Smooth muscle cell of the brain vasculature (primary cell): ENCODE results near the gene ZSWIM6.
"Not testable (repeated sequence)": the region's sequence is repeated elsewhere in the genome, so short reads cannot be mapped to it uniquely, and the experiment has no call there.

Experiments
- DNase-seq: peaks from one replicate; pipeline ENCODE4 v3.0.0-alpha.2; 2012; ENCODE audit warnings: low read depth, low spot score

Gene ZSWIM6

DNA sequence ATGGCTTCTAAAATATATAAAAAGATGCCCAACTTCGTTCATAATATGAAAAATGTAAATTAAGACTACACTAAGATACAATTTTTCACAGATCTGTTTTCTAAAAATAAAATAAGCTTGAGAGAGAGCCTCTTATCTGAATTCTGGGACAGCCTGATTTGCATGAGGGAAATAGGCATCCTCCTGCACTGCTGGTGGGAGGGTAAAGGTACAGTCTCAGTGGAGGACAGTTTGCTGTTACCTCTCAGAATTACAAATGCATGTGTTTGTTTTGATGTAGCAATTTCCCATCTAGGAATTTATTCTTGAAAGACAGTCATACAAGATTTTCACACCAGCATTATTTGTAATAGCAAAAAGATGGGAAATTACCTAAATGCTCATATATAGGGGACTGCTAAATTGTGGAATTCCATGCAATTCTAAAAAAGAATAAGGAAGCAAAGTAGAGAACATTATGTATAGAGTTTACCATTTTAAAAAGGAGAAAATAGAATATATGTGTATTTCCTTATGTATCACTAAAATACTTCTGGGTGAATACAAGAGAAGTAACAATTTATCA lies 75.7 kb downstream of the ZSWIM6 start:
- no peak for DNase-seq

DNA sequence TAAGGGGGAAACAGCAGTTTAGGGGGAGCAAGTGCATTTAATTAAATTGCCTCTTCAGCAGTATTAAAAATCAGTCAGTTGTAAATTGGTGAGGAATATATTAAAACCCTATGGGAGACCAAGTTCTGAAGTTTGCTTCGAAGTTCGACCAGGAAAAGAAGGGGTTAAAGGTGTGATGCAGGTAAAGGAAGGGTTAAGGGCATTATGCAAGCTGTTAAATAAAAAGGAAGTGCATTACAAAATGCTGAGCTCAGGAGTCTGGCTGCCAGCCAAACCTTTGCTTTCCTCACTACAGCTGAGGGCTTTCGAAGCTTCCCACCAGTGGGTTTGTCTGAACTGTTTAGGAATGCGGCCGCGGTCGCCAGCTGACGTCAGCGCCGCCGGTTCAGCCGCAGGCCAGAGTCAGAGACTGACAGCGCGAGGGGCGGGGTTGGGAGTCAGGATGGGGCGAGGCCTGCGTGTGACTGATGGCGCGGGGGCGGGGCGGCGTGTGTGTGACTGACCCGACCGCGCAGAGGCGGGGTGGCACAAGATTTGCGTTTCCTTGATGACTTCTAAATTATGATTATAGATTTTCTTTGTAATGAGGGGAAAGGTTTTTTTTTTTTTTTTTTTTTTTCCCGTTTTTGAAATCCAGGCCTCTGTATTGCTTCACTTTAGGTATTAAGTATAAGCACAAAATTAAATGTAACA lies 76.6 kb downstream of the ZSWIM6 start:
- peak; percentile 99 for DNase-seq

DNA sequence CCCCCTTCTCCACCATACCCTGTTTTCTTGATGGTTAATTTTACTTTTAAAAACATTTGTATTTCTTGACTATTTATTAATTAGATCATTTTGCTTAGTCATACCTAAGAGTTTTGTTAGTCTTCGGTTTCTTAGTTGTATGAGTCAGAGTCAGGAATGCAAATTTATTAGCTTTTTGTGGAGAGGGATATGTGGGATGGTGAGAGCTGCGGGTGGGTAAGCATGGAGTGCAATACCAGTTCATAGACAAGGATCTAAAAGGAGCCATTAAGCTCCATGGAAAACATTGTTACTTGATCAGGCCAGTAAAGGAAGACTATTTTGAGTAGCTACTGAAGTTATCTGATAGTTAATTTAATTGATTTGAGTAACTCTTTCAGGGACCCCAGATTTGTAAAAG lies 77.5 kb downstream of the ZSWIM6 start:
- peak; percentile 64 for DNase-seq

DNA sequence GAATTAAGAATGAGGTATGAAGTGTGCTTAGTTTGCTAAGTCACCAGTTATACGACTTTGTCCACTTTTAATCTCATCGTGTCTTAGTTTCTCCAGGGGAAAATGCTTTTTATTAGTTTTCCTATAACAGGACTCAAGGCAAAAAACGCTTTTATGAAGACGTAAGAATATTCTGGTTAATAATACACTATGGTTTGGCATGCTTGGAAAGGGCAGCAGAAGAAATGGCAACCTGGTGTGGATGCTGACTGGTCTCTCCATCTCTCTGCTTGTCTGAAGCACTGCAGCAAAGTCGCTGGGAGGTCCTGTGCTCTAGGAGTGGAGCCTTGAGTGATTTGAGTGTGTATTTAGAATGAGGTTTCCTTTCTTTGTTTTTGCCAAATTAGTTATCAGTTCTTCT lies 78.8 kb downstream of the ZSWIM6 start:
- DNase-seq, result no peak

DNA sequence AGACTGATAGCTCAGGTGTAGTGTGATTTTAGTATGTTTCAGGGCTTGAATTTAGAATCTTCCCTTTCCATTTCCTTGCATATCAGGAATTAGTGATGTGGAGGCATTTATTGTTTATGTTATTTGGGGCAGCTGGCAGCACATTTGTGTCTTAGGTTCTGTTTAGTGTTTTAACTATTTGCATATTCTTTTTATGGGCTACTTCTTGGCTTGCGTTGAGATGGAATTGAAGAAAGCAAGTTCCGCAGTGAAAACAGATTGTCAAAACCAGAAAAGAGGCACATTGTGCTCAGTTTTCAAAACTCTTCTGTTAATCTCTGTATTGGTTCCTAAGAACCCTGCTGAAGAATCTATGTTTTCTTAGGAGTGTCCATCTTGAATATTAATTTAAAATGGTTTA lies 80.3 kb downstream of the ZSWIM6 start:
- no peak for DNase-seq

DNA sequence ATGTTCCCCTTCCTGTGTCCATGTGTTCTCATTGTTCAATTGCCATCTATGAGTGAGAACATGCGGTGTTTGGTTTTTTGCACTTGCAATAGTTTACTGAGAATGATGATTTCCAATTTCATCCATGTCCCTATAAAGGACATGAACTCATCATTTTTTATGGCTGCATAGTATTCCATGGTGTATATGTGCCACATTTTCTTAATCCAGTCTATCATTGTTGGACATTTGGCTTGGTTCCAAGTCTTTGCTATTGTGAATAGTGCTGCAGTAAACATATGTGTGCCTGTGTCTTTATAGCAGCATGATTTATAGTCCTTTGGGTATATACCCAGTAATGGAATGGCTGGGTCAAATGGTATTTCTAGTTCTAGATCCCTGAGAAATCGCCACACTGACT lies 81.1 kb downstream of the ZSWIM6 start:
- not testable (repeated sequence) for DNase-seq

DNA sequence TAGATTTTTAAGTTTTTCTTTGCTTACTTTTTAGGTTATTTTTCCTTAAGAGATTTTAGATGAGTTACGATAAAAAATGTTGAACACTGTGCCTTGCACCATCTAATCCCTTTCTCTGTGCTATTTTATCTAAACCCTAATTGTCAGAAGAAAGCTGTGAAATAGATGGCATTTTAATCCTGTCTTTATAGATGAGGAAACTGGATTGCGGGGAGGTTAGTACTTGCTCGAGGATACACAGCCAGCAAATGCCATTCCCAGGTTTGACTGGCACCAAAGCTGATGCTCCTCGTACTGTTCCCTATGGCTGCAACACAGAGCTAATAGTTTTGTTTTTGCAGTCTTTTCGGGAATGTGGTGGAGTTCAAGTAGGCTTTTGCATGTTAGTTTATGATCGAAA lies 82.7 kb downstream of the ZSWIM6 start:
- no peak for DNase-seq

DNA sequence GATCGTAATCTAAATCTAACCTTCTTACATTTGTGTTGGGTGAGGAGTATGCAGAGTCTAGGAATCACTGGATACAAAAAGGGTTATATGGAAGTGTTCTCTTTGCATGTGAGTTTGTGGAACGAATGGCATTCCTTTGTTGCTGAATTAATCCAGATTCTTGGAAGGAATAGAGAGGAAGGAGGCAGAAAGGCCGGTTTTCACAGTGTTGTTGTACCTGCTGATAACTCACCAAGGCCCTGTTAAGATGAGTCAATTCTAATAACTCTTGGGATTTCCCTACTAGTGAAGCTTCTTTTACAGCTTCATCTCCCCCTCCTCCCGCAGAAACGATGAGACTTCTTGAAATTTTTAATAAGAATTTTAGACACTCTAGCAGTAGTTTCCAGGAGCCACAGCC lies 84.0 kb downstream of the ZSWIM6 start:
- DNase-seq, result no peak

DNA sequence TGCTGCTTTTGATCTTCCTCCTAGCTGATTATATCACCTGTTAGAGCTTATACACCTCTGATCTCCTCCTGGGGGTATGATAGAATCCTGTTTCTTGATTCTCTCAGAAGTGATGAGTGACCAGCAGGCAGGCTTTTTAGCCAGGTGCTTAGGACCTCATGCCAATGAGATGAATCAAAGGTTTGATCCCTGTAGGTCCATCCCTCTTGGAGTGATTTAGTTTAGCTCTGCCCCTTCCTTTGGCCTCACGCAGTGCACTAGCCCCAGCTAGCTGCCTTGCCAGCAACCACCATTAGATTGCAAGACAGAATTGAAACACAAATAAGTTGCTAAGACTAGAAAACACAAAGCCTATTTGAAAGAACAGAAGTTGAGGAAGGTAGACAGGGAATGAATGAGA lies 84.4 kb downstream of the ZSWIM6 start:
- no peak for DNase-seq

DNA sequence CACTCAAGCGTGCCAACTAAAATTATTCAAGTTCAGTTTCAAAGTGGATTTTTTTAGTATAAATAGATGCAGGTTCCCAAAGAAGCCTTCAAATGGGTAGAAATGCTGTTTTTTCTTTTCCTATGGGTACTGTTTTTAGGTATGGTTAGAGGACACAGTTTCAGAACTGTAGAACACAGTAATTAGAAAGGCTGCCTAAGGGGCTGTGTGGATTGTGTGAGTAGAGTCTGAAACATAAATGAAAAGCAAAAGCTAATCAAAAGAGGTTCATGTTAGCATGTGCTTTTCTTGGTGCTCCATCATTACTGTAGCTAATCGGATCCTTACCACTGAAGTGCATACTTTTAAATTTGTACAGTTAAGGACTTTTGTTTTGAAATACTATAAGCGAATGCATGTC lies 85.3 kb downstream of the ZSWIM6 start:
- no peak for DNase-seq

DNA sequence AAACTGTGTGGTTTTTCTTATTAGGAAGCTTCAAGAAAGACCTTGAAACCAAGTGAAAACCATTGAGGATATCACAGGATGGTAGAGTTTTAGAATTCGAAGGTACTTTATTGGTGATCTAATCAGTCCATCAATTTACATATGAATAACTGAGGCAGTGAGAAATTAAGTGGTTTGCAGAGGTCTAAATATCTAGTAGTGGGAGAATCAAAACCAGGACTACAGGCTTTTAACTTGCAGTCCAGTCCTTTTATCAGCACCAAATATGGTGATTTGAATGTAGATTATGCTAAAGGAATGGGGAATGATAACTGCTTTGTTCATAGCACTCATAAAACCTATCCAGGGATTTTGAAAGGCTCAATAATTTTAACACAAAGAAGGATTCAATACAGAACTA lies 85.8 kb downstream of the ZSWIM6 start:
- no peak for DNase-seq

DNA sequence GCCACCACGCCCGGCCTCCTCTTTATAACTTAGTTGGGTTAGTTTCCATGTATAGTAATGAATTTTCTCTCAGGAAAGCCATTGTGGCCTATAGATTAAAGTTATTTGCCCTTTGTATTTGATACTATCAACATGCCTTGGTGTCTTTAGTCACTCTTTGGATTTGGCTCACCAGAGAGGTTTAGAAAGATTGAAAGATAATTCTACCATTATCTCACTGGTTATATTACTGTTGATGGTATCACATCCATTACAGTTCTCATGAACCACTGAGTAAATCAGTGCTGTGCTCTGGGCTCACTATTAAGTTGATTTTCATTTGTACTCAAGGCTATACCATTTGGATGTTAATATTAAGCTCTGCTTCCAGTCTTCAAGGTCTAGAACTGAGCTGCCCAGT lies 87.0 kb downstream of the ZSWIM6 start:
- no peak for DNase-seq

DNA sequence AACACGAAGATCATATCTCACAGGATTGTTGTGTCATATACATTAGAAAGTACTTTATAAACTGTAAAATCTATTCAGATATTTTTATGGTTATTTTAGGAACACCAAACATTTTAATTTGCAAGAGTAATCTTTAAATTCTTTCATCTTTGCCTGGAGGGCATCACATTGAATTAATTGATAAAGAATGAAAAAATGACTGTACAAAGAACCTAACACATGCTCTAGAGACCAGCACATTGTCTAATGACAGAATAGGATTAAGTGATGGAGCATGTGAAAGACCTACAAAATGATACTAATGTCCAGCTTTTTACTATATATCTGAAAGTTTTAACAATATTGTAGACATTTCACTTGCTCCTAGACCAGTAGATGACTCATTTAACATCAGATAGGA lies 88.0 kb downstream of the ZSWIM6 start:
- no peak for DNase-seq

DNA sequence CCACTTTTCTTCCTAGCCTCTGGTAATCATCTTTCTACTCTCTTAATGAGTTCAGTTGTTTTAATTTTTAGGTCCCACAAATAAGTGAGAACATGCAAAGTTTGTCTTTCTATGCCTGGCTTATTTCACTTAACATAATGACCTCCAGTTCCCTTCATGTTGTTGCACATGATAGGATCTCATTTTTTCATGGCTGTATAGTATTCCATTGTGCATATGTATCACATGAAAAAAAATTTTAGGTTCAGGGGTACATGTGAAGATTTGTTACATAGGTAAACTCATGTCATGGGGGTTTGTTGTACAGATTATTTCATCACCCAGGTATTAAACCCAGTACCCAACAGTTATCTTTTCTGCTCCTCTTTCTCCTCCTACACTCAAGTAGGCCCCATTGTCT lies 89.2 kb downstream of the ZSWIM6 start:
- DNase-seq, result not testable (repeated sequence)

DNA sequence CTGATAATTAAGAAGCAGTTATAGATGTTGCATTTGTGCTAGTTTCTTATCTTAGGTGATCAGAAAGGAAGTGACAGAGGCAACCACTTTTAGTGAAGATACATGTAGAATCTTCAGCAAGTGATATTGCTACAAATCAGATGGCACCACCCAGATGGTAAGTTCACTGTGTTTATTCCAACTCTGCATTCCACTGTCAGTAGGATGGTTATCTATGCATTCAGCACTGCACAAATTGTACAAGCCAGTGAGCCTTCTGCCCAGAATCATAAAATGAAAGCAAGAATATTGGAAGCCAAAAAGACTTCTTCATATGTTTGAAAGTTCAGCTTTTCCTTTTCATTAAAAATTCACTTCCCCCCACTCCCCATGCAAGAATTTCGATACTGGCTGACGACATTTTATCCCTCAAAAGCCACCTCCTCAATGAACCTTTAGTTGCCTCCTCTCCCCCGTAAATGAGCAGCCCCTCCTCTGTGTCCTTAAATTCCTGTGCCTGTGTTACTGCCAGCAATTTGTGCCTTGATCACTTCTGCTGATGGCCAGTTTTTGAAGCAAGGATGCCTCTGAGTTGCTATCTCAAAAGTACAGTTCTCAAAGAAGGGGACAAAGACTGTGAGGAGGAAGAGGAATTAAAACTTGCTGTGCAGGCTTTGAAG lies 91.6 kb downstream of the ZSWIM6 start:
- DNase-seq, result no peak

DNA sequence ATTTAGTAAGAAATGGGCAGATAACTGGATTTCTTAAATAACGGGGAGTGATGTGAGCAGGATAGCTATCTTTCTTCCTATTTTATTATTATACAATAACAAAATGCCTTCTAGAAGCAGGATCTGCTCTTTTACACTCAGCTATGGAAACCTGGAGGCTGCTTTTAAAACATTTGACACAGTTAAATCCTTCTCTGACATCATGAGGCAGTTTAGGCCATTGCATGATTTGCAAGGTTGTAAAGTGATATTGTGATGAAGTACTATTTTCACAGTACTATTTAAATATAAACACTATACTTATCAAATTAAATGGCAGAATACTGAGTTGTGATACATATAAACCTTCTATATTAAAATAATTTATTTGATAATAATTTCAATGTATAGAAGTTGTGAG lies 93.9 kb downstream of the ZSWIM6 start:
- DNase-seq, result no peak

DNA sequence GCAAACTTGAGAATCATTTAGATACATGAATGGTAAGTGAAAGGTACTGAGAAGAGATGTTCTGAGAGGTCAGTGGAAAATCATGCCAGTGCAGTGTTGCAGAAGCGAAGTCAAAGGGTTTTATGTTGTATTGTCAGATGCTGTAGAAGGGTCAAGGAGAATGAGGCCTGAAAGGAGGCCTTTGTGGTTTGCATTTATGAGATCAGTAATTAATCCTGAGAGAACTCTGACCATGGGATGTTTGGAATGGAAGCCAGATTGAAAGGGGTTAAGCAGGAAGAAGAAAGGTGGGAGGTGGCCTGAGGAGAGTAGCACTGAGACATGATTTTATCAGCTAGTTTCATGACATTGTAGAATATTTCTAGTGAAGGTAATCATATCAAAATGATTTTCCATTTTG lies 97.8 kb downstream of the ZSWIM6 start:
- no peak for DNase-seq

DNA sequence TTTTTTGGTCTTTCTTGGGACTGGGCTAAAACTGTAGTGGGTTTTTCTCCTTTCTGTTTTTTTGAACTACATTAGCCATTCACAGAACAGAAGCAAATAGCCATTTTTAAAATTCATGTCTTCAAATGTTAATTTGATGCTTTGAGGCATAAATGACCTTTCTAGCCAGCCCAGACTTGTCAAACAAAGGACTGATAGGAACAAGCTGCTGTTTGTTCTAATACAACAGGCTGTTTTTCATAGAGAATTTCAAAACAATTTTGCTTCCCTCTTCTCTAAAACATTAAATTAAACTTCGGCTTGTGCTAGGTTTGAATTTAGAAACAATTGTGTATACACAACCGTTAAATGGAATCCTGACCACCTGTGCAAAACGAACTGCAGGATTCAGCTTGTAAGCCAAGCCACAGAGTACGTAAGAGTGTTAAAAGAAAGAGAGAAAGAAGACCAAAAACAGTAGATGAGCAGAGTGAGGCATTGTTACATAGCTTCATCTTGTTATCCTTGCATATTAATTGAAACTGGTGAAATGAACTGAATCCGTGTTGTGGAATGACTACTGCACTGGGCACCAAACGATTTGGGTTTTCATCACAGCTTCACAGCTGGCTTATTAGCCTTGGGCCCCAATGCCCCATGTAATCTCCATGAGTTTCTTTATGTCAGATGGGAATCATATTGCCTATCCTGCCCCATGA lies 100.0 kb downstream of the ZSWIM6 start:
- no peak for DNase-seq

DNA sequence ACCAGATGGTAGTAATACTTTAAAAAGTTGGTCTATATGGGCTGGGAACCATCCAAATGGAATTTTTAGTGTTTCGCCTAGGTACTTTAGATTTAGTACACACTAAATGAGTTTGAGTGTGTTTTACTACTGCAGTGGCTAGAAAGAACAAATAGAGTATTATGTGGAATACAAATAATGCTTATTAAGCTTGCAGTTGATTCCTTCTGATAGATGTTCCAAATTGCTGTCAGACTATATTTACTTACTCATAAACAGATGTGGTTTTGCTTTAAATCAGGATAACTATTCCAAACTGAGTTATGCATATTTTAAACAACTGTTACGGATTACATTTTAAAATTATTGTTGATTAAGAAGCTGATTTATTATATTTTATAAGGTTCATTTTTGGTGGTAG lies 103.3 kb downstream of the ZSWIM6 start:
- DNase-seq, result no peak

DNA sequence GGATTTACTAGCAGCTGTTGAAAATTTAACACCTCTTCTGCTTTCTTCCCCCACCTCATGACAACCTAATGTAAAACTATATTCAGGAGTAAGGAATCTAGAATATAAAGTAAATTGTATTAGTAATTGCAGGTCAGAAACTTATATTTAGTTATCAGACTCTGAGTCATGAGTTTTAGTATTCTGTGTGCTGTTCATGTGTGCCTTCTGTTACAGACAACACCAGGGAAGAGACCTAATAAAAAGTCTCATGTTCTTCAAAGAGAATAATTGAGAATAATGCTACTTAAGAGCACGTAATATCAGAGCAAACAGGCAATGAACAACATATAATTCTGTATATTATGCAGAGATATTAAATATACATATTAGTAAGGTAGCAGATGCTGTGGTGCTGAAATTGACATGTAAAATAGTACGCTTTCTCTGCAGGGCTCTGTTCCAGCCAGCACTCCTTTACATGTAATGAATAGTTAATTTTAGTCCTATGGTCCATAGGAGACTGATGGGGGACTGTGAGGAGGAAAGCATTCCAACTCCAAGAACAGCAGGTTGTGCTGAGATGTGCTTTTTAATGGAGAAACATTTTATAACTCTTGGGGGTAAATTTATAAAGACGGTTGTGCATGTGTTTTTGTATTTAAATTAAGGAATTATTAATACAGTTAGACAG lies 106.4 kb downstream of the ZSWIM6 start:
- no peak for DNase-seq

DNA sequence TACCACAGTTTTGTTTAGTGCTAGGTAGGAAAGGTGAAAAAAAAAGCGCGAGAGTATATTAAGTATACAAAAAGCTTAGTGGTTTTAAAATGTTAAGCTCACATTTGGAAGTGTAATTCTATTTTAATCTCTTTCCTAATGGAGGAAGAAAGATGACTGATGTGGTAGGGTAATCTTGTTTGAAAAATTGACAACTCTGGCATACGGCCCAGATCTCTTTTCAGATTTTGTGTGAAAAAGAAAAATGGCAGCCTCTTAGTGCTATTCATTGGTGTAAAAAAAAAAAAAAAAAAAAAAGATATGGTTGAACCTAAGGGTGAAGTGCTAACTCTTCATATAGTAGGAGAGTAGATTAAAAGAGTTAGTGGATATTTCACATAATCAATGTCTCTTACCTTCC lies 108.0 kb downstream of the ZSWIM6 start:
- DNase-seq, result no peak

DNA sequence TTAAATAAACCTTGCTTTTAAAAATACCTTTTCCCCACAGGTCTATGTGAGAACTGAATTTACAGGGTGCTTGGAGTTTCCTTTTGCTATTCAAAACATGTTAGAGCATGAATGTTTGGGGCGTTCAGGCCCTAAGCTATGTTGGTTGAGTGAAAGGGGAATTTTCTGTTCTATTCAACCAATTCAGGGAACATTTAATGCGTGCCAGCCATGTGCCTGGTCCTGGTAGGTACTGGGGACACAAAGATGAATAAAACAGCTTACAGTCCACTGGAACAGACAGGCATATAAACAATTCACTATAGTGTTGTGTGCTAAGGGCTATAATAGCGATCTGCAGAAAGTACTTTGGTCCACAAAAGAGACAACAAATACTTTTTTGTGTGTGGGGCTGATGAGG lies 108.5 kb downstream of the ZSWIM6 start:
- no peak for DNase-seq
